ENCODE results near the gene PLN.

Gene PLN

DNA sequence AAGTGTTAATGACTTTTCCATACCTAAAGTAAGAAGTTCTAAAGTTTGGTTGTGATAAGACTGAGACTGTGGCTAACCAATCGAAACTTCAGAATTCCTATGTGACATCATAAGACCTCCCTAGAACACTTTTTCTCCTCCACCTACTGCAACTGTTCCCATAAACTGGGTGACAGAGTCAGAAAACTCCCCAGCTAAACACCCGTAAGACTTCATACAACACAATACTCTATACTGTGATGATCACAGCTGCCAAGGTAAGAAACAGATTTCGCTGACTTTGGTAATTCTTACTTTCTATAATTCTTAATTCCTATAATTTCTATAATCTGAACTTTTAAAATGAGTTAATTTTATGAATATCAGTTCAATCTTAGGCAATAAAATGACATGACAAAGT lies at the start of gene PLN:
PLN (plus strand) TSS at position 161 of the 400 bp plus-strand sequence. CDS start 10,626 bp downstream, outside the sequence.
- no peak within 1 kb of the TSS for H3K4me3 ChIP-seq (ENCODE audit: low read depth, low read length)

DNA sequence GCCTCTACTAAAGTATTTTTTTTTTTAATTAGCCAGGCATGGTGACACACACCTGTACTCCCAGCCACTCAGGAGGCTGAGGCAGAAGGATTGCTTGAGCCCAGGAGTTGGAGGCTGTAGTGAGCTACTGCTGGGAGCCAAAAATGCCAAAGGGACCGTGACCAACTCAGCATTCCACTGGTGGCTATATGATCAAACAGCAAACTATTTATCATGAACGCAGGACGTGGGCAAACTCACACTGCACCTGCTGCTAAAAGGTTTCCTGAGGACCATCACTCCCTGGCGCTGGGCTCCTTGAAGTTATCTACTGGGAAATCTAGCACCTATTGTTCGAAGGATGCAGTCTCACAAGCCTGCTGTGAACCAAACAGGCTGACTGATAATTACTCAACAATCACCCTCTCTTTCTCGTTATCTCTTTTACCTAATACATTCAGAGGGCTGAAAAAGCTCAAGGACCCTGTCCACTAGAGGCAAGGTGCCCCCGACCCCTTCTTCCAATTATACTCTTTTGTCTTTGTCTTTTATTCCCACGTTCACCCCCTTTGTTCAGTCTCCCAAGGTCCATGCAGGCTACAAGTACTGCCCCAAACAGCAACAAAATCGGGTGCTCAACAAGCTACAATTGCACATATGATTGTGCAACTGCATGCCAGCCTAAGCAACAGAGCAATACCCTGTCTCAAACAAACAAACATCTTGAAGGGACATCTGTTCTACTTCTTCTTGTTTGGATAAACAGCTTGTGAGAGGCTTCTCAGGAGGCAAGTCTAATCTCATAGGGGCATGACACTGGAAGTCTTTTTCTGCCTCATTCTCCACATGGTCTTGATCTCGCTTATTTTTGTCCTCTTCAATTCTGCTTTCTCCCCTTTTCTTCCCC lies 47.7 kb upstream of the PLN start:
- no peak overlapping the region for H3K4me3 ChIP-seq (ENCODE audit: low read depth, low read length)

DNA sequence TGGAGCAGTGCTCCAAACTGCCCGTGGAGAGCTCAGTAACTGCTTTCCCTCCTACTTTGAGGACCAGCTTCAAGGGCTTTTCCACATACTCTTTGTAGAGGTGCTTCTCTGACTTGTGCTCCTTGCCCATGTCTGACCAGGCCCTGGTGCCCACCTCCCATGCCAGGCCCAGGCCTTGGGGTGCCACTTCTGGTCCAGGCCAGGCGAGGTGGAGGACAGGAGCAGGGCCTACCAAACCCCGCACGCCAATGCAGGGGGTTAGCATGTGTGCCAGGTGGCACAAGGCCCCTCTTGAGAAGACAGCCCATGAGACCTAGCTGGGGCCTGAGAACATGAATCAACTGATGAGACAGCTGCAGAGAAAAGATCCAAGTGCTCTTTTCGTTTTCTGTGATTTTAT lies 47.0 kb upstream of the PLN start:
- H3K4me3 ChIP-seq (ENCODE audit: low read depth, low read length): no peak overlapping the region

DNA sequence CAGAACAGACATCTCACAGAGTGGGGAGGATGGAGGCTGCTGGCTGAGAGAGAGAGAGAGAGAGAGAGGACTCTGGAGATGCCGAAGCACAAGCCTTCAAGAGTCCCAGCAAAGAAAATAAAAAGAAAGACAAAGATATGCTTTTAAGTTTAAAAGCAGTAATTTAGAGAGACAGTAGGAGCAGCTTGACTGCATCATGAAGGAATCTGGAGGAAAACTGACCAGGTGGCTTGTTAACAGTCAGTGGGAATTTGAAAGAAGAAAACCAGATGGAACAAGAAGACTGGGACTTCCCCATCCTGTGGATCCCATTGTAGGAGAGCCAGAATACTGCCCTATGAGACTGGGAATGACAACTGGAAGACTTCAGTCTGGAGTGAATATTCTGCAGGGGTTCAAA lies 46.3 kb upstream of the PLN start:
- no peak overlapping the region for H3K4me3 ChIP-seq (ENCODE audit: low read depth, low read length)

DNA sequence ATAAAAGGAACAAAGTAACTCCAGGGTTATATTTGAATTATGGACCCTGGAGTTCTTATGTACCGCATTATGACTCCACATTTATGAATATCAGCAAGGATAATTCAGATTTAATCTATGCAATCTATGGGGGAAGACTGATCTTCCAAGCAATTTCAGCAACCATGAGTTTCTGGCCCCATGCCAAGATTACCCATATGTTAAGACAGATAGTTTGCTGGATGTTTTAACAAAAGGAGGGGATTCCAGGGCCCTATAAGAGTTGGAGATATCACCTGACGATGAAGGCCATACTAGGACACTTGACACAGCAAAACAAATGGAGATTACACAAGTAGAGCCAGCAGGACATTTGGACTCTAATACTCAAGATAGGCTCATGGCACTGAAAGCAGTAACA lies 45.9 kb upstream of the PLN start:
- no peak overlapping the region for H3K4me3 ChIP-seq (ENCODE audit: low read depth, low read length)

DNA sequence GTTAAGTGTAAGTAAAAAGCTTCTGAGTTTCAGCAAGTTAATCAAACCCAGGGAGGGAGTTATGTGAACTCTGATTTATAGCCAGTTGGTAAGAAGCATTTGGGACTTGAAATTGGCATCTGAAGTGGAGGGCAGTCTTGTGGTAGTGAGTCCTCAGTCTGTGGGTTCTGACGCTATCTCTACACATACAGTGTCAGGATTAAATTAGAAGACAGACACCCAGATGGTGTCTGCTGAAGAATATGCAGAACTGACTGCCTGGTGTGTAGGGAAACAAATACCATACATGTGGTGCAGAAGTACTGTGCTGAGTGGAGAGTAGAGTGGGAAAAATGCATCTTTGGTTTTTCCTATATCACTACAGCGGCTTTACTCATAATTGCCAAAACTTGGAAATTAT lies 43.5 kb upstream of the PLN start:
- H3K4me3 ChIP-seq (ENCODE audit: low read depth, low read length): no peak overlapping the region

DNA sequence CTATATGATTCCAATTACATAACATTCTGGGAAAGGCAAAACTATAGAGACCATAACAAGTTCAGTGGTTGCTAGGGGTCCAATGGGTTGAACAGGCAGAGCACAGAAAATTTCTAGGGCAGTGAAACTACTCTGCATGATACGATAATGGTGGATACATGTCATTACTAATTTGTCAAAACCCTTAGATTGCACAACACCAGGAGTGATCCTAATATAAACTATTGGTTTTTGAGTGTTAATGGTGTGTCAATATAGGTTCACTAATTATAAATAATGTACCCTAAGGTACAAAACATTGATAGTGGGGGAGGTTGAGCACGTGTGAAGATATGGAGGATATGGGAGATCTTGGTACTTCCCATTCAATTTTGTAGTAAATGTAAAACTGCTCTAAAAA lies 42.4 kb upstream of the PLN start:
- H3K4me3 ChIP-seq (ENCODE audit: low read depth, low read length): no peak overlapping the region

DNA sequence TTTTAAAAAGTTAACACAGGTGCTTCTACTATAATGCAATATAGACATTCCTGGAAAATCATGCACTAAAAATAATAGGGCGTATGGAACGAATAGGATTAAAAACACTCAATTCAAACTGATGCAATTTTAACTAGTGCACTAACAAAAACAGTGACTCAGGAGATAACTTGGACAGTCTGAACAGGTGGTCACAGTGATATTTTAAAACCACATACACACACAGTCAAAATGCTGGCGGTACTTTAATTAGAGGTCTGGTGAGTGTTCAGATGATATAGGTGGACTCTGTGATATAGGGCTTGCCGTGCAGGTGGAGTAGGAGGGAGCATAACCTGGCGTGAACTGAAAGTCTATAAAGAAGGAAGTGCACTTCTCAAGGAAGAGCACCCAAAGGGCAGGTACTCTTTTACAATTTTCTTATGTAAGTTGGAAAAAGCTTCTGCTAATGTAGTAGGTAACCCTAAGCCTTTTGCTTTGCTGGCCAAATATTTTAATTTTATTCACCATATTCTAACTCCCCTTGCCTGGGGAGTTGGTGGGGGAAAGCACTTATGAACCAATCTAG lies 41.9 kb upstream of the PLN start:
- no peak overlapping the region for H3K4me3 ChIP-seq (ENCODE audit: low read depth, low read length)

DNA sequence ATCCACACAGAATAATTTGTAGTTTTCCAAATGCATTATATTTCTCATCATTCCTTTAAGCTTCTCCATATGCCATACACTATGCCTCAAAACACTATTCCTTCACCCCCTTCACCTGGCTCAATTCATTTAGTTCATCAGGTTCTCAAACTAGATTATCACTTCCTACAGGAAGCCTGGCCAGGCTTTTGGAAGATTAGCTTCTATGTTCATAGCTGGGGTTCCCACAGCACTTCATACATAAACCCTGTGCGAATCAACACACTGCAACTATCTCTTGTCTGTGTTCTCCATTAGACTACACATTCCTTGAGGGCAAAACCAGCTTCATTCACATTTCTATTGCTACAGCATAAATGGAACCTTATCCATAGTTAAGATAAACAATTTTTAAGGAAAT lies 40.5 kb upstream of the PLN start:
- H3K4me3 ChIP-seq (ENCODE audit: low read depth, low read length): no peak overlapping the region

DNA sequence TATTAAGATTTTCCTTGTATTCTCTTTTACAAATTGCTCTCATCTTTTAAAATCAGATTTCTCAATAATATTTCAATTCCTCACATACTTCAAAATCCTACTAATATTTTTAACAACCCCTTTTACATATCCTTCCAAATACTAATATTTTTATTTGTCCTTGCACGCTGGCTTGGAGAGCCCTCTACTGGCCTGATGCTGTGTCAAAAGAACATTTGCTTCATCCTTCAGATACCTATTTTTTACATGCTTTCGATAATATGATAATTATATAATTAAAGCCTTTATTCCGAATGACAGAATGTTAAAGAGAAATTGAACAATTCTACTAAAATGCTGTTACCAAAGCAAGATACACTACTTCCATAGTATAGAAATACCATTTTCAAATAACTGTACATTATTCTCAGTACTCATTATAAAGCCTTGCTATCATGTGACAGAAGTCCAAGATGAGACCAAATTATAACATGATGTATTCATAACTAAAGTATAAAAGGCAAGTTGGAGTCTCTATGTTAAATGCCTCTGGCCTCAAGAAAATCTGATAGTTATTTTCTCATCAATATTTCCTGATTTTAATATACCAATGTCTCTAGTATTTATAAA lies 39.0 kb upstream of the PLN start:
- H3K4me3 ChIP-seq (ENCODE audit: low read depth, low read length): no peak overlapping the region

DNA sequence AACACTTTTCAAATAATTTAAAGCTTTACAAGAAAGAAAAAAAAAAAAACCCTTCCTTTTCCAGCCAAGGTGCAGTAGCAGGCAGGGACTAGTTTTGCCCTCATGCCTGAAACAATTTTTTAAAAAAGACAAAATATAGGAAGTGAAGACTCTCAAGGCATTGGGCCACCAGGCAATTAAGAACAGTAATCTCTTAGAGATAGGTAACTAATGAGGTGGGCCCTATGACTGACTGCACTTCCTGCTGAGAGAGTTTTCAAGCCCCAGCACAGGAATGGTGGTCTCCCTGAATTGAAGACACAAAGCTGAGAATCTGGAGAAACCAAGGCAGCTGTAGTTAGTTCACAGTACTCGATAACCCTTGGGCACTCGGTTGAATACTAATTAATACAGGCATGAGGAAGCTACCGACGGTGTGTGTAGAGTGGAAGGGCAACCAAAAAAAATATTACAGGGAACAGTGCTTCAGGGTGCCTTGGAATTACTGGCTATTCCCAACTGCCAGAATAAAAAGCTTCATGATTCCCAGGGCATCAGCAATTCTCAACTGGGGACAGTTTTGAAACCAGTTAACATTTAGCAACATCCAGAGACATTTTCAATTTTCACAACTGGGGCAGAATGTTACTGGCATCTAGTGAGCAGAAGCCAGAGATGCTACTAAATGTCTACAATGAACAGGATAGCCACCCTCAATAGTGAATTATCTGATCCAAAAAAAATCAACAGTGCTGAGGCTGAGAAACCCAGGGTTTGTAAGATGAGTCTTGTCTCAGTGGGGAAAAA lies 36.0 kb upstream of the PLN start:
- no peak overlapping the region for H3K4me3 ChIP-seq (ENCODE audit: low read depth, low read length)

DNA sequence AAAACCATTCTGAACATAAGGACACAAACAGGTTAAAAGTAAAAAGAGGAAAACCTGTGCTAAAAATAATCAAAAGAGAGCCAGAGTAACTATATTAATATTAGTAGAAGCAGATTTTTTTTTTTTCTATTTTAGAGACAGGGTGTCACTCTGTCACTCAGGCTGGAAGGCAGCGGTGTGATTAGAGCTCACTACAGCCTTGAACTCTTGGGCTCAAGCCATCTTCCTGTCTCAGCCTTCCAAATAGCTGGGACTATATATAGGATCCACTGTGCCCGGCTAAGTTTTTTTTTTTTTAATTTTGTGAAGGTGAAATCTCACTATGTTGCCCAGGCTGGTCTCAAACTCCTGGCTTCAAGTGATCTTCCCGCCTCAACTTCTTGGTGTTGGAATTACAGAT lies 33.4 kb upstream of the PLN start:
- no peak overlapping the region for H3K4me3 ChIP-seq (ENCODE audit: low read depth, low read length)

DNA sequence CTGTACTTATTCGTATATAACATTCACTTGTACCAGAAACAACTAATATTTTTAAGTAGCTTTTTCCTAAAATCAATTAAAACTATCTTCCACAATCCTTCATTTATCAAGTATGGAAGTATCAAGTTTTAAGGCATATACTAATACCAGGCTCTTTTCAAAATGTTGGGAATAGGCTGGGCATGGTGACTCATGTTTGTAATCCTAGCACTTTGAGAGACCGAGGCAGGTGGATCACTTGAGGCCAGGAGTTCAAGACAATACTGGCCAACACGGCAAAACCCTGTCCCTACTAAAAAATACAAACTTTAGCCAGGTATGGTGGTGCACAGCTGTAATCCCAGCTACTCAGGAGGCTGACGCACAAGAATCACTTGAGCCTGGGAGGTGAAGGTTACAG lies 25.7 kb upstream of the PLN start:
- no peak overlapping the region for H3K4me3 ChIP-seq (ENCODE audit: low read depth, low read length)

DNA sequence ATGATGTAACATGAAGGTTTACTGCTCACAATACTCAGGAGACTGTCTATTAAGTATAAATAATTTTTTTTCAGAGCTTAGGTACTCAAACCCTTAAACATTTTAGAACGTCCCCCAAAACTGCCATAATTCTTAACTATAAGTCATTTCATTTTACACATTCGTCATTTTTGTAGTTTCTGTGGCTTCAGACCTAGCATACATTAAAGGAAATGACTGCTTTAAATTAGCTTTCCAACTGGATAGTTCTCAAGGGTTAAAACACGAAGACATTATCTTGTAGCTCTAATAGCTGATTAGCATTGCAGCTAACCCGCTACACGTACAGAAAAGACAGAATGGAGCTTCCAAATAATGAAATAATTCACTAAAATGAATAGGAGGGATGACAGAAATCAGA lies 24.9 kb upstream of the PLN start:
- H3K4me3 ChIP-seq (ENCODE audit: low read depth, low read length): no peak overlapping the region

DNA sequence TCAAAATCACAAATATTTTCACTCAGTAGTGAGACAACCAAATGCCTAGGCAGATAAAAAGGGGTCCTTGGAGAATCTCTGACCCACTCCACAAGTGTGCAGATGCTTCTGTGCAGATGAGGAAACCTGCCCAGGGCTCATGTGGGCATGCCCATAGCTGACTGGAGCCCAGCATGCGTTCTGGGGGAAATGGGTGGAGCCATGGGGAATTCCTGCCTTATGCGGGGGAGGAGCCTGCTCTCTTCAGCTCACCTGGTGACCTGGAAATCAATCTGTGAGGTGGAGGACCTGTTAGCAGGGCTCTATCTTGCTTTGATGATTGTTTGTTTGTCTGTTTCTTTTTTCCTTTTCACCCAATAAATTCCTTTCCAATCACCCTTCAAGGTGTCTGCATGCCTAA lies 23.4 kb upstream of the PLN start:
- H3K4me3 ChIP-seq (ENCODE audit: low read depth, low read length): no peak overlapping the region

DNA sequence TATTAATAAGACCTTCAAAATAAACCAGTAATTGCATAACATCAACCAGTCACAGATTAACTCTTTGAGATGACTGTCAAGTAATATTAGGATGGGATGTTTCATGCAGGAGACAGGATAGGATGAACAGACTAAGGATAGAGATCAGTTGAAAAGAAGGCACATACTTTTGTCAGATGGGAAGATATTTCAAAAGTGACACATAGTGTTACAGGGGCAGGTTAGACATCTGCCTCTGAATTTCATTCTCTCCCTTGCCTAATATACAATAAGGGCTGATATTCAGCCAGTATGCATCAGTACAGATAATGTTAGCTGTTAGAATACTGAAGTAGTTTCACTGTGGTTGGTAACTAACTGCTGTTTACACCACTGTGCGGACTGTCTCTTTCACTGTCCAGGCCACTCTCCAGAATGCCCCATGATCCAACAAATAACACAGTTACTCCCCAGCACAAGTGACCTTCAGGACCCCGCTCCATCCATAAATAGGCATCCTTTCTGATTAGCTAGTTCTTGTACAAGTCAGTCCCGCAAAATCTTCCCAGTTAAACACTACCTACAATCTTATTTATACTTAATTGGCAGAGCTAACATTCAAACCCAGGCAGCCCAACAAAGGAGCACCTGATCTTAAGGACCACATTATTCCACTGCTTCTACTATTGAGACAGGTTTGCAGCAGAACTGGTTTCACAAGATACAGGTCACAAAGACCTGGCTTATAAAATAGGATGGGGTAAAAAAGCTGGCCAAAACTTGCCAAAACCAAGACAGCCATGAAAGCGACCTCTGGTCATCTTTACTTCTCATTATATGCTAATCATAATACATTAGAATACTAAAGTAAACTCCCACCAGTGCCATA lies 21.9 kb upstream of the PLN start:
- no peak overlapping the region for H3K4me3 ChIP-seq (ENCODE audit: low read depth, low read length)

DNA sequence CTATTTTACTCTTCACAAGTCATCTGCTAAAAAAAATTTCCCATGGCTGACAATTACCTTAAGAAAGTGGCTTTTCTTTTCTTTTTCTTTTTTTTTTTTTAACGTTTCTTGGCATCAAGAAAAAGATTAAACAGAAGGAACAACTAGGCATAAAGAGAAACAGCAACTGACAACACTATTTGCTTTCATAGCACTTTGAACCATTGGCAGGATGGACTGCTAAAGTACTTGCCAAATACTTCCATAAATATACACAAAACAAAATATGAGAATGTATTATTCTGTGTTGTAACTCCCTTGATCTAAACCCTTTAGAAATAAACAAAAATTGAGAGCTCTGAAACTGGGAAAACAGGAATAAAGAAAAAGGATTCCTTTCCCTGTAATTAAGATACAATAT lies 20.0 kb upstream of the PLN start:
- no peak overlapping the region for H3K4me3 ChIP-seq (ENCODE audit: low read depth, low read length)

DNA sequence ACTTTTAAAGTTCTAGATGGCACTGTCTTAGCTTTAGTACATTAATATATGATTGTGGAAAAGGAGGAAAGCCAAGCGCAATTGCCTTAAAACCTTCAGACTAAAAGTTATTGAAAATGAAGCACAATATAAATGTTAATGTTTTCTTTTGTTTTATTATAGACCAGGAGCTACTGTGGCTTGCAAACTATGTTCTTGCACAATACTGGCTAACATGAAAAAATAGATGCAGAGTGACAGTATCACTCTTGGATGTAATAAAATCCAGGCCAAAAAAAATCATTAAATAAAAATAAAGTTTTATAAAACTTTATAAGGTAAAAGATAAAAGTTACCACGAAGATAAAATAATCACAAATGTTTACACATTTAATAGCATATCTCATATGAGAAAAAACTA lies 18.3 kb upstream of the PLN start:
- no peak overlapping the region for H3K4me3 ChIP-seq (ENCODE audit: low read depth, low read length)

DNA sequence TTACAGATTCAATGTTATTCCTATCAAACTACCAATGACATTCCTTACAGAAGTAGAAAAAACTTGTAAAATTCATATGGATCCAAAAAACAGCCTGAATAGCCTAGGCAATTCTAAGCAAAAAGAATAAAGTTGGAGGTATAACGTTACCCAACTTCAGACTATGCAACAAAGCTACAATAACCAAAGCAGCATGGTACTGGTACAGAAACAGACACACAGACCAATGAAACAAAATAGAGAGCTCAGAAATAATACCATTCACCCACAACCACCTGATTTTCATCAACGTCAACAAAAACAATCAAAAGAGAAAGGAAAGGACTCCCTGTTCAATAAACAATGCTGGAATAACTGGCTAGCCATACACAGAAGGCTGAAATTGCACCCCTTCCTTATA lies 17.2 kb upstream of the PLN start:
- no peak overlapping the region for H3K4me3 ChIP-seq (ENCODE audit: low read depth, low read length)

DNA sequence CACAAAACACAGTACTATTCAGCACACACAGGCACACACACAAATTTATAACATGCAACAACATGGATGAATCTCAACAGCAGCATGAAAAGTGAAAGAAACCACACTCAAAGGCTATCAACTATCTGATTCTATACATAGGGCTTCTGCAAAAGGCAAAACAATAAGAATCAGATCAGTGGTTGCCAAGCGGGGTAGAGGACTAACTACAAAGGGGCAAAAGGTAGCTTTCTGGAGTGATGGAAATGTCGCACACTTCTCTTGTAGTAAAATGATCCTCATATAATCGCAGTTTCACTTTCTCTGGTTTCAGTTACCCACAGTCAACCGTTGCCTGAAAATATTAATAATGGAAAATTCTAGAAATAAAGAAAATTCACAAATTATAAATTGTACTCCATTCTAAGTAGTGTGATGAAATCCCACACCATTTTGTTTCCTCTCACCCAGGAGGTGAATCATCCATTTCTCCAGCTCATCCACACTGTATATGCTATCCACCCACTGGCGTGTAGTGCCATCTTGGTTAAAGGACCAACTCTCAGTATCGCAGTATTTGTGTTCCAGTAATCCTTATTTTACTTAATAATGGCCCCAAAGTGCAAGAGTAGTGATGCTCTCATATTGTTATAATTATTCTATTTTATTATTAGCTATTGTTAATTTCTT lies 12.8 kb upstream of the PLN start:
- no peak overlapping the region for H3K4me3 ChIP-seq (ENCODE audit: low read depth, low read length)

All from iPS-11a (cell line).